ENCODE results near the gene CACYBP.

Gene CACYBP

DNA sequence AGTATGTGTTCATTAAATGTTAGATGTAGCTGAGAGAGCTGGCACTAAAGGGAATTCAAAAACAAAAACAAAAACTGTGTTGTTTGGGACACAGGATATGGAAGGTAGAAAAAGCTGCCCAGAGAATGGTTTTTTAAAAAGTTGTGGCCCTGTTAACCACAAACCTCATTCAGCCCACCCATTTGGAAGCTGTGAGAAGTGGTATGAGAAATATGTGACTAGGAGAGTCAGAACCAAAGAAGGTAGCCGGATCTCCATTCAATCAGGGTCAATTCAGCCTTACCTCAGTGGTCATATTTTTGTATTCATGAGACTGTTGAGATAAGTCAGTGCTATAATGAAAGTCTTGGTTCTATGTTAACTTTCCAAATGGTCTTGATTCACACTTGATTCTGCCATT, 29.8 kb upstream of the CACYBP start:
- Histone ChIP-seq H3K79me2 (ENCODE audit: insufficient read depth, low read depth) (no peaks in the 10 kb centered on the region), H3K4me2 (peak overlapping the region; percentile 67), H3K27me3 (ENCODE audit: insufficient read depth, low read depth) (no peaks in the 10 kb centered on the region), H2AFZ (ENCODE audit: low read depth) (no peak overlapping the region), H4K20me1 (ENCODE audit: insufficient read depth) (no peaks in the 10 kb centered on the region), H3K4me1 (ENCODE audit: low read depth, poor library complexity, severe bottlenecking) (peaks cover 93% of the 10 kb centered on the region), H3K36me3 (ENCODE audit: insufficient read depth) (no peaks in the 10 kb centered on the region), H3K4me3 (IDR thresholded peaks at IDR 0.05; ENCODE audit: insufficient read depth, low read depth, low read length) (no peak overlapping the region), H3K9ac (peak overlapping the region; percentile 32; the same call in 1 of the 2 replicates), H3K27ac (peak overlapping the region; percentile 81)
- TF ChIP-seq, protein P1, sequence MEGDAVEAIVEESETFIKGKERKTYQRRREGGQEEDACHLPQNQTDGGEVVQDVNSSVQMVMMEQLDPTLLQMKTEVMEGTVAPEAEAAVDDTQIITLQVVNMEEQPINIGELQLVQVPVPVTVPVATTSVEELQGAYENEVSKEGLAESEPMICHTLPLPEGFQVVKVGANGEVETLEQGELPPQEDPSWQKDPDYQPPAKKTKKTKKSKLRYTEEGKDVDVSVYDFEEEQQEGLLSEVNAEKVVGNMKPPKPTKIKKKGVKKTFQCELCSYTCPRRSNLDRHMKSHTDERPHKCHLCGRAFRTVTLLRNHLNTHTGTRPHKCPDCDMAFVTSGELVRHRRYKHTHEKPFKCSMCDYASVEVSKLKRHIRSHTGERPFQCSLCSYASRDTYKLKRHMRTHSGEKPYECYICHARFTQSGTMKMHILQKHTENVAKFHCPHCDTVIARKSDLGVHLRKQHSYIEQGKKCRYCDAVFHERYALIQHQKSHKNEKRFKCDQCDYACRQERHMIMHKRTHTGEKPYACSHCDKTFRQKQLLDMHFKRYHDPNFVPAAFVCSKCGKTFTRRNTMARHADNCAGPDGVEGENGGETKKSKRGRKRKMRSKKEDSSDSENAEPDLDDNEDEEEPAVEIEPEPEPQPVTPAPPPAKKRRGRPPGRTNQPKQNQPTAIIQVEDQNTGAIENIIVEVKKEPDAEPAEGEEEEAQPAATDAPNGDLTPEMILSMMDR (conservative IDR thresholded peaks at IDR 0.05; ENCODE audit: low read depth, low read length) = no peak

DNA sequence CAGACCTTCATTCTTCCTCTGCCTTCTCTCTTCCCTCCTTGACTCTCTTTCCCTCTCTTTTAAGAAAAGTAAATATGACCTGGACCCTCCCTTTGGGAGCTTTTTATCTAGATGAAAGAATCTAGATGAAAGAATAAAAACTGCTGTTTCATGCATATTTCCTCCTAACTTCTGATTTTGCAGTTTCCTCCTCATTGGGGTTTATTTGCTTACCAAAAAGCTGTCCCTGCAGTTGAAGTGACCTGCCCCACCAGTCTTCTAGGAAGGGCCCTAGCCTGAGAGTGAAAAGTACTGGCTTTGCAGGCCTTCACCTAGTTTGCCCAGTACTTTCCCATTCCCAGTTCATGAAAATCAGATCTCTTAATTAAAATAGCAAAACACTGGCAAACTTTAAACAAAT, 28.3 kb upstream of the CACYBP start:
- no peak overlapping the region for H3K4me3 ChIP-seq (IDR thresholded peaks at IDR 0.05; ENCODE audit: insufficient read depth, low read depth, low read length)
- peak overlapping the region; percentile 67 for H3K4me2 ChIP-seq
- peak overlapping the region; percentile 55 for H3K27ac ChIP-seq
- H3K79me2 ChIP-seq (ENCODE audit: insufficient read depth, low read depth) = no peaks in the 10 kb centered on the region
- no peak overlapping the region for H2AFZ ChIP-seq (ENCODE audit: low read depth)
- peaks cover 84% of the 10 kb centered on the region for H3K4me1 ChIP-seq (ENCODE audit: low read depth, poor library complexity, severe bottlenecking)
- H3K27me3 ChIP-seq (ENCODE audit: insufficient read depth, low read depth) = no peaks in the 10 kb centered on the region
- H3K36me3 ChIP-seq (ENCODE audit: insufficient read depth) = no peaks in the 10 kb centered on the region
- peak overlapping the region; percentile 11; the same call in 1 of the 2 replicates for H3K9ac ChIP-seq
- H4K20me1 ChIP-seq (ENCODE audit: insufficient read depth) = no peaks in the 10 kb centered on the region
- TF ChIP-seq, protein P1 (conservative IDR thresholded peaks at IDR 0.05; ENCODE audit: low read depth, low read length) = no peak

DNA sequence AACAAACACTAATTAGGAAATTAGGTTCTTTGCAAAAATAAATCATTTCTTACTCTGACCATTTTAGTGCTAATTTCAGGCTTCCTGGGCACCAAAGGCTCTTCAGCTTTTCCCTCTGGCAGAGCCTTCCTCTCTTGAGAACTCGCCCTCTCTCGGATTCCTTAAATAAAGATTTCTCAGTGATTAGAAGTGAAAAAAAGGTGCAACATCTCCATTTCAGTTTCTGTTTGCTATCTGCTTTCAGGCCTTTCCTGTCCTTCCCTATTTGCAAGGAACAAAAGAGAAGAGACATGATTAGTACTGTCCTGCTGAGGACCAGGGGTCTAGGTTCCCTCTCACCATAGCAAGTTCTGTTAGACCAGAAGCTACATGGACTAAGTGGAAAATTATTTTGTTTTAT, 27.8 kb upstream of the CACYBP start:
- H3K36me3 ChIP-seq (ENCODE audit: insufficient read depth) = no peaks in the 10 kb centered on the region
- H3K27me3 ChIP-seq (ENCODE audit: insufficient read depth, low read depth) = no peaks in the 10 kb centered on the region
- no peak overlapping the region for H3K4me3 ChIP-seq (IDR thresholded peaks at IDR 0.05; ENCODE audit: insufficient read depth, low read depth, low read length)
- H3K79me2 ChIP-seq (ENCODE audit: insufficient read depth, low read depth) = no peaks in the 10 kb centered on the region
- H4K20me1 ChIP-seq (ENCODE audit: insufficient read depth) = no peaks in the 10 kb centered on the region
- TF ChIP-seq, protein P1 (conservative IDR thresholded peaks at IDR 0.05; ENCODE audit: low read depth, low read length) = no peak
- H3K9ac ChIP-seq = peak overlapping the region; percentile 11; the same call in 1 of the 2 replicates
- H3K4me1 ChIP-seq (ENCODE audit: low read depth, poor library complexity, severe bottlenecking) = peaks cover 84% of the 10 kb centered on the region
- H2AFZ ChIP-seq (ENCODE audit: low read depth) = no peak overlapping the region; the same call in 1 of the 2 replicates
- peak overlapping the region; percentile 55 for H3K27ac ChIP-seq
- peak overlapping the region; percentile 67 for H3K4me2 ChIP-seq

DNA sequence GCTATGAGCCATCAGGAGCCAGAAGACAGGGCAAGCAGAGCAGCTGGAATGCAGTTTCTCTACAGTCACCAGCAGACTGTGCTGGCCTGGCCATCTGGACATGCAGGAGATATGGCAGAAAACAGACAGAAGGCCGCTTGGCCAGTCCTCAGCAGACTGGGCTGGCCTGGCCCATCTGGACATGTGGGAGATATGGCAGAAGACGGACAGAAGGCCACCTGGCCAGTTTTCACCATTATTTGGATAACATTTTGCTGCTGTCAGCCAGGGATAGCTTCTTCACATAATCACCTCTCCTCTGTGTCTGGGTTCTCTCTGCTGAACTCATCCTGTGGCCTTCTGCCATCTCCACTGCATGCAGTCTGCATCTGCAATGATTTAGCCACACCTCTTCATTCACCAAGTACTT, 25.0 kb upstream of the CACYBP start:
- H3K27ac ChIP-seq = no peak overlapping the region
- no peak overlapping the region for H3K9ac ChIP-seq
- H3K4me2 ChIP-seq = no peak overlapping the region
- no peaks in the 10 kb centered on the region for H3K36me3 ChIP-seq (ENCODE audit: insufficient read depth)
- H2AFZ ChIP-seq (ENCODE audit: low read depth) = no peak overlapping the region
- no peaks in the 10 kb centered on the region for H3K27me3 ChIP-seq (ENCODE audit: insufficient read depth, low read depth)
- H3K4me1 ChIP-seq (ENCODE audit: low read depth, poor library complexity, severe bottlenecking) = peaks cover 60% of the 10 kb centered on the region
- TF ChIP-seq, protein P1 (conservative IDR thresholded peaks at IDR 0.05; ENCODE audit: low read depth, low read length) = no peak
- H3K79me2 ChIP-seq (ENCODE audit: insufficient read depth, low read depth) = no peaks in the 10 kb centered on the region
- no peak overlapping the region for H3K4me3 ChIP-seq (IDR thresholded peaks at IDR 0.05; ENCODE audit: insufficient read depth, low read depth, low read length)
- H4K20me1 ChIP-seq (ENCODE audit: insufficient read depth) = no peaks in the 10 kb centered on the region
